SKM-1 treated with dmso at 0.1 percent for 144 hours (cell line): Measurements from ENCODE around the gene PLXNA4.
A peak's percentile ranks its signal among the peaks of the same experiment; 100 is the strongest.

Experiments used
- DNase-seq: peaks from one replicate; lab custom pipeline; 2025; ENCODE audit not compliant: unreplicated experiment; lab: John Stamatoyannopoulos, UW

The PLXNA4 gene

GRCh38 chr7:132536654-132537395, 39.4 kb downstream of the PLXNA4 start:
- DNase-seq, result no peak

GRCh38 chr7:132533916-132534315, 42.4 kb downstream of the PLXNA4 start:
- DNase-seq, result no peak

- DNase-seq, result peak; percentile 10
Observed at GRCh38 chr7:132532281-132532680, 44.0 kb downstream of the PLXNA4 start.

GRCh38 chr7:132531562-132531961, 44.7 kb downstream of the PLXNA4 start:
- no peak for DNase-seq

GRCh38 chr7:132528695-132529094, 47.6 kb downstream of the PLXNA4 start:
- no peak for DNase-seq

GRCh38 chr7:132527467-132528410, 48.5 kb downstream of the PLXNA4 start:
- DNase-seq, result no peak

- DNase-seq, result no peak
Observed at GRCh38 chr7:132526111-132526740, 50.0 kb downstream of the PLXNA4 start.

GRCh38 chr7:132521423-132521822, 54.8 kb downstream of the PLXNA4 start:
- no peak for DNase-seq

GRCh38 chr7:132520591-132521280, 55.5 kb downstream of the PLXNA4 start:
- DNase-seq, result no peak

- DNase-seq, result no peak
Observed at GRCh38 chr7:132519936-132520335, 56.3 kb downstream of the PLXNA4 start.

GRCh38 chr7:132518839-132519173, 57.5 kb downstream of the PLXNA4 start:
- no peak for DNase-seq

GRCh38 chr7:132518102-132518838, 58.0 kb downstream of the PLXNA4 start:
- DNase-seq, result peak; percentile 11

GRCh38 chr7:132516042-132516840, 60.0 kb downstream of the PLXNA4 start:
- no peak for DNase-seq

GRCh38 chr7:132515181-132515580, 61.1 kb downstream of the PLXNA4 start:
- no peak for DNase-seq

- no peak for DNase-seq
Observed at GRCh38 chr7:132514430-132514829, 61.8 kb downstream of the PLXNA4 start.

GRCh38 chr7:132511921-132512320, 64.3 kb downstream of the PLXNA4 start:
- DNase-seq, result no peak

GRCh38 chr7:132511387-132511786, 64.9 kb downstream of the PLXNA4 start:
- no peak for DNase-seq

- DNase-seq, result no peak
Observed at GRCh38 chr7:132509643-132510042, 66.6 kb downstream of the PLXNA4 start.

- DNase-seq, result no peak
Observed at GRCh38 chr7:132508724-132509353, 67.4 kb downstream of the PLXNA4 start.
